Heart left ventricle (tissue), 13 donors: ENCODE measurements around the gene SRGAP3.

Experiments used
- CTCF ChIP-seq, 12 donors: fragments of 200-600 bp; sonication (generic) in 4 of 12; IDR thresholded peaks; one replicate each; pipeline versions ENCODE4 v1.5.0 to v1.8.0; 2018 to 2022; ENCODE audit warnings: antibody characterized with exemption in 12 of 12, mild to moderate bottlenecking in 5 of 12
- POLR2A ChIP-seq, 2 donors: fragments of 450-650 bp; IDR thresholded peaks; one replicate each; pipeline ENCODE4 v1.6.1; 2017; ENCODE audit warnings: antibody characterized with exemption in 2 of 2, mild to moderate bottlenecking in 2 of 2, moderate library complexity in 2 of 2
- donor health status: ischemic (EF 13 %, LVEDD 7.1; RV severe dilation, severe dysfunction).
- donor health status: DM: no; HTN: yes; CAD: no.
- donor health status: DM: no; HTN: no; CAD: no.
- donor health status: ischemic (EF 25% LVEDD 6.9; RV normal size, moderate dysfunction).
- donor health status: ischemic (EF 25% LVEDD 5.7; RV mildly dilated, moderate dysfunction).
- donor health status: ischemic (EF 35%, LVEDD 5.7; RV mildly dilated, moderate dysfunction).
- donor health status: nonischemic (EF 11% LVEDD 7.7; RV severe dilation, severe dysfunction).
- donor health status: DM: yes; HTN: yes; CAD: no.
- donor health status: PGD.
- donor health status: ischemic (EF 29% LVEDD 5.4; RV normal size, mild dysfunction).
- donor health status: nonischemic (EF 23%, LVEDD 6.1; RV moderate dilation, normal function).

GRCh38 chr3:9077029-9077428, 172.4 kb downstream of the SRGAP3 start:
- TF ChIP-seq CTCF (IDR thresholded peaks at IDR 0.05) (no peak), POLR2A (IDR thresholded peaks at IDR 0.05) (no peak)
